DMS53 treated with DMSO at 0.1 percent for 48 hours (cell line): Measurements from ENCODE around the gene KCNH5.

Experiments used
- DNase-seq: peaks from one replicate; lab custom pipeline; 2025; ENCODE audit not compliant: unreplicated experiment; lab: John Stamatoyannopoulos, UW

Gene KCNH5, protein sequence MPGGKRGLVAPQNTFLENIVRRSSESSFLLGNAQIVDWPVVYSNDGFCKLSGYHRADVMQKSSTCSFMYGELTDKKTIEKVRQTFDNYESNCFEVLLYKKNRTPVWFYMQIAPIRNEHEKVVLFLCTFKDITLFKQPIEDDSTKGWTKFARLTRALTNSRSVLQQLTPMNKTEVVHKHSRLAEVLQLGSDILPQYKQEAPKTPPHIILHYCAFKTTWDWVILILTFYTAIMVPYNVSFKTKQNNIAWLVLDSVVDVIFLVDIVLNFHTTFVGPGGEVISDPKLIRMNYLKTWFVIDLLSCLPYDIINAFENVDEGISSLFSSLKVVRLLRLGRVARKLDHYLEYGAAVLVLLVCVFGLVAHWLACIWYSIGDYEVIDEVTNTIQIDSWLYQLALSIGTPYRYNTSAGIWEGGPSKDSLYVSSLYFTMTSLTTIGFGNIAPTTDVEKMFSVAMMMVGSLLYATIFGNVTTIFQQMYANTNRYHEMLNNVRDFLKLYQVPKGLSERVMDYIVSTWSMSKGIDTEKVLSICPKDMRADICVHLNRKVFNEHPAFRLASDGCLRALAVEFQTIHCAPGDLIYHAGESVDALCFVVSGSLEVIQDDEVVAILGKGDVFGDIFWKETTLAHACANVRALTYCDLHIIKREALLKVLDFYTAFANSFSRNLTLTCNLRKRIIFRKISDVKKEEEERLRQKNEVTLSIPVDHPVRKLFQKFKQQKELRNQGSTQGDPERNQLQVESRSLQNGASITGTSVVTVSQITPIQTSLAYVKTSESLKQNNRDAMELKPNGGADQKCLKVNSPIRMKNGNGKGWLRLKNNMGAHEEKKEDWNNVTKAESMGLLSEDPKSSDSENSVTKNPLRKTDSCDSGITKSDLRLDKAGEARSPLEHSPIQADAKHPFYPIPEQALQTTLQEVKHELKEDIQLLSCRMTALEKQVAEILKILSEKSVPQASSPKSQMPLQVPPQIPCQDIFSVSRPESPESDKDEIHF

DNA sequence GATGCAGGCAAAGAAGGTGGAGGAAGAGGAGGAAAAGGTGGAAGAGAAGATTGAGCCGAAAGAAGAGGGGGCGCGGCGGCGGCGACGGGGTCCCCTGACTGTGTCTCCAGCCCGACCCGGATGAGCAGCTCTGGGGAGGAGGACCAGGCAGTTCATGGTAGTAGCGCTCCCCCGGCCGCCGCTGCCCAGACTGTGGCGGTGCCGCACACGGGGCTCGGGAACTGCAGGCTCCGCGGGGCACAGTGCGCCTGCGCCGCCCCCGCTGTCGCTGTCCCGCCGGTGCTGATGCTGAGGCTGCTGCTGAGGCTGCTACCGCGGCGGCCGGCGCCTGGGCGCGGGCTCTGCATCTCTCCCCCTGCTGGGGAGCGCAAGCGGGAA, at the start of gene KCNH5:
Gene KCNH5, minus strand, starts transcription at position 225 of the 378 bp plus-strand sequence. CDS start 272 bp downstream, outside the sequence.
- DNase-seq: peak; percentile 50

DNA sequence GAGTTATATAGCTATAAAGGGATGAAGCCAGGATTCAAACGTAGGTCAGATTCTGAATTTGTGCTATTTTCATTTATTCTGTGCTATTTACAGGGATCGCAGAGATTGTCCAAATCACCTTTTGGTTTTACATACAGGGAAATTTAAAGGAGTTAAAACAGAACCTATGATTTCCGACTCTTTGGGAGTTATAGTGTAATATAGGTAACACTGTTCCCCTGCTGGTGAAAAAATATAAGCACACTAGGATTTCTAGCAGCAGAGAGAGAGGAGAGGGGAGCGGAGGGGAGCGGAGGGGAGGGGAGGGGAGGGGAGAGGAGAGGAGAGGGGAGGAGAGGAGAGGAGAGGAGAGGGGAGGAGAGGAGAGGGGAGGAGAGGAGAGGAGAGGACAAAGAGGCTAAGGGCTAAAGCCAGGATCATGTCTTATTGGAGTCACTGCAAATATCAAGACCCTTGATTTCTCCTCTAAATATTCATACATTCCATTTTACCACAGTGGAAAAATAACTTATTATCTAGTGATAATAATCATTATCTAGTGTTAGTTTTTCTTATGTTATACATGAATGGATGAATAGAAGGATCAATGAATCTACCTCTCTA, 46.2 kb upstream of the KCNH5 start:
- DNase-seq: no peak

- no peak for DNase-seq
Observed at GRCh38 chr14:63088865-63089264, 43.6 kb upstream of the KCNH5 start.

GRCh38 chr14:63078569-63078968, 33.3 kb upstream of the KCNH5 start:
- DNase-seq: no peak

GRCh38 chr14:63076488-63076887, 31.2 kb upstream of the KCNH5 start:
- no peak for DNase-seq

DNA sequence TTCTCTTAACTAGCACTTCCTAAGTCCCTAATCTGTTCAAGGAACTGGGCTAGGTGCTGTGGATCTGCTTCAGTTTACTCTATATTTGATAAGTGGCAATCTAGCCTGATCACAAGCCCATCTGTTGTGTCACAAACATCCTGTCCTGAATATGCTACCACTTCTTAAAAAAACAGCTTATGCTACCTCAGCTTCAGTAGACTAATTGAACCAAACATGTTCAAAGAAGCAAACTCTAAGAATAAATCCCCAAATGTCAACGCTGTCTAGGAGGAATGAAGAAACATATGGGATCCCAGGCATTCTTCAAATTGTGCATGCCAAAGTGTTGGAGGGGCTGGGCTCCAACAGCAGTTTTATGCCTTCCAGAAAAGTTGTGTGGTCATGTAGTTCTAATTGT, 10.4 kb upstream of the KCNH5 start:
- no peak for DNase-seq

- no peak for DNase-seq
Observed at GRCh38 chr14:63051992-63052391, 6.7 kb upstream of the KCNH5 start.

DNA sequence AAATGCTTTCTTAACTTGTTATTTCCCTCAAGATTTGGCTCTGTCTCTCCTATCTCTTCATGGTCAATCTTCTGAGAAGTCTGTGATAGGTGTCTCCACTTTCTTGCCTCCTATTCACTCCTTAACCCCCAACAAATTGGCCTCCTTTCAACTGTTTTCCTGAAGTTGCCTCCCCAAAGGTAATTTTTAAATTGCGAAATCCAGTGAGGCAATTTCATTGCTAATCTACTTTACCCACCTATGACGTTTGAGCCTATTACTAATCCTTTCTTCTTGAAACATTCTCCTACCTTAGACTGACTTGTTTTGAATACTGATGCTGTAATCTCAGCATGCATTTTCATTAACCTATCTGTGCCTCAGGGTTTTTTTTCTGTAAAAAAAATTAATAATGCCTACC, 6.0 kb upstream of the KCNH5 start:
- DNase-seq: no peak

GRCh38 chr14:63050694-63051093, 5.4 kb upstream of the KCNH5 start:
- DNase-seq: no peak

DNA sequence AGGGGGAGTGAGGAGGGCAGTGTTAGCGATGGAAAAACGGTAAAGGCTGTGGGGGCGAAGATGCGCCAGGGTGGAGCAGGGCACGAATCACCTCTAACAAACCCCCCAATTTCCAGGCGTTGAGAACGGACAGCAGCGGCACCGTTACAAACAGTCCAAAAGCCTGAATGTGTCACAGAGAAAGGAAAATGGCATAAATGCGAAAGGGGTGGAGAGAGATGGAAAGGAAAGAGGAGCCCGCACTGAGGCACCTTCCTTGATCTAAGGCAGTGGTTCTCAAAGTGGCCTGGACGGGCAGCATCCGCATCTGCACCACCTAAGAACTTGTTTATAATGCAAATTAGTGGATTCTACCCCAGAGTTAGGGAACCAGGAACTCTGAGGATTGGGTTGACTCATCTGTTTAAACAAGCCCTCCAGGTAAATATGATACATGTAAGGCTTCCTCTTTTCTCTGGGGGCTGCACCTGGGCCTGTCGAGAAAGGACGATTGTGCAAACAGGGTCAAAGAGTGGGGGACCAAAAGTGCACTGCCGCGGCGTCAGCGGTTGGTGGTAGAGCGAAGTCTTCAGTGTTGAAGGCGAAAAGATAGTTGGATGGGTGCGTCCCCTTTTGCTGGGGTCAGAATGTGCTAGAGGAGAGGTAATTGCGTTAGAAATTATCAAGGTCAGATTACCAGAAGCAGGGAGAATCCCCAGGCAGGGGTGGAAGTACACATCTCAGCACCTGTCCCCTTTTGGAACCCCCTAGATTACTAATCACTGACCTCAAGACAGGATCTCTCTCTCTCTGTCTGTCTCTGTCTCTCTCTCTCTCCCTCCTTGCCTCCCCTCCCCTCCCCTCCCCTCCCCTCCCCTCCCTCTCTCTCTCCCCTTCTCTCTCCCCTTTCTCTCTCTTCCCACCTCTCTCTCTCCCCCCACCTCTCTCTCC, 1.3 kb upstream of the KCNH5 start:
- peak; percentile 68 for DNase-seq

DNA sequence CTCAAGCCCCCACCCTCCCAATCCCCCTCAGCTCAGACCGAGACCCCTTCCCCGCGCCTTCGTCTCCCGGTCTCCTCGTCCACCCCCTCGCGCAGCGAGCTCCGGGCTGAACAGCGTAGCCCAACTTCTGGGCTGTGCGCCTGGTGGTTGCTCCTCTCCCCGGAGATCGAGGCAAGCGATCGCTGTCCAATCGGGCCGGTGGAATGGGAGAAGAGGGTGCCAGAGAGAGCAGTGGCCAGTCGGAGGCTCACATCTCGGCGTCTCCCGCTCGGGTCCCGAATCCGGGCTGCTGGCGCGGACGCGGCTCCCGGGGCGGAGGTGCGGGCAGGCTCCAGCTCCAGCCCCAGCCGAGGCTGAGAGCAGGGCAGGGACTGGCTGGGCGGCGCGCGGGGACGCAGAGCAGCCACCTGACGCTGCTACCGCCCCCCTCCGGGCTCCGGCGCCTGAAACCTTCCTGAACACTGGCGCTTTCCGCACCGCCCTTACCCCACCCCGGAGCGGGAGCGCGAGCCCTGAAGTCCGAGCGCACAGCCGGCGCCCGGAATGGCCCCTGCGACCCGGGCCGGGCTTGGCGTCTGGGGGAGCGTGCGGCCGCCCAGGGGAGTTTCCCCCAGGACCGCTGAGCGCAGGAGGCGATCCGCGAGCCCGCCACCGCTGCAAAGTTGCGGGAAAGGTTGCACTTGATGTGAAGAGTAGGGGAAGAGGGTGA, 508 bp upstream of the KCNH5 start:
- DNase-seq: peak; percentile 52

GRCh38 chr14:63039866-63040265, 5.4 kb downstream of the KCNH5 start:
- DNase-seq: peak; percentile 17

DNA sequence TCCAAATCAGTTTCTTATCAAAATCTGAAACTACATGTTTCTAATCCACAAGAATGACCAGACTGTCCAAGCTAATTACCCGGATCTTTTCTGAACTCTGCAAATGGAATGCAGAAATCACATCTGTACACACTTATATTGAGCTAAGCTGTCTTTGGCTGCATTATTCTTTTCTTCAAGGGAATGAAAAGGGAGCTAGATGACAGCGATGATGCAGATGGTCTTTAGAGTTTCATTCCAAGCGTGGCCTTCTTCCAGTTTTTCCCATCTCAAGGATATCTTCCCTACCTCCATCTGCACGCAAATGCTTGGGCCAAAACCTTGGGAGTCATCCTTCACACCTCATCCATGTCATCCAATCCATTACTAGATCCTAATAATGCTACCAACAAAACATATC, 12.6 kb downstream of the KCNH5 start:
- DNase-seq: no peak

DNA sequence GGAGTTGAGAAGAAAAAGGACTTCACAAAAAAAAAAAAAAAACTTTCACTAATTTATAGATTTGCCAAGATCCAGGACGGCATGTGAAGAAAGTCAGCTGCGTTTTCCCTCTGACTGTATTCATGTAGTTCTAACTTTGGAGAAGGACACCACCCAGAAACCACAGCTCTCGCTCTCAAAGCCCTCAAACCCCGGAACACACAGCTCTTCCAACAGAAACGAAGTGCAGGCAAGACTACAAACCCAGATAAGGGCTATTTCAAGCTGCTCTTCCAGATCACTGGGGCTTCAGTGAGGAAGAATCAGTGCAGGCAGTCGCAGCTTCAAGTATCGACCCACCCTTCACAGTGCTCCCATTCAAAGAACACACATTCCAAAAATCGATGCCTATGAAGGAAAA, 13.2 kb downstream of the KCNH5 start:
- no peak for DNase-seq

- DNase-seq: no peak
Observed at GRCh38 chr14:63030113-63030512, 15.1 kb downstream of the KCNH5 start.

- DNase-seq: peak; percentile 18
Observed at GRCh38 chr14:63027719-63028118, 17.5 kb downstream of the KCNH5 start.

DNA sequence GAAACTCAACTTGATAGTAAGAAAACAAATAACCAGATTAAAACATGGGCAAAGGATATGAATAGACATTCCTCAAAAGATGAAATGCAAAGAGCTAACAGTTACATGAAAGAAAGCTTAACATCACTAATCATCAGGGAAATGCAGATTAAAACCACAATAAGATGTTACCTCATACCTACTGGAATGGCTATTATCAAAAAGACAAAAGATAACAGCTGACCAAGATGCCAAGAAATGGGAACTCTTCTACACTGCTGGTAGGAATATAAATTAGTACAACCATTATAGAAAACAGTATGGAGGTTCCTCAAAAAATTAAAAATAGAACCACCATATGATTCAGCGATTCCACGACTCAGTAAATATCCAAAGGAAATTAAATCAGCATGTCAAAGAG, 18.8 kb downstream of the KCNH5 start:
- DNase-seq: no peak

- DNase-seq: no peak
Observed at GRCh38 chr14:63014621-63015020, 30.6 kb downstream of the KCNH5 start.

- no peak for DNase-seq
Observed at GRCh38 chr14:63012171-63012570, 33.1 kb downstream of the KCNH5 start.

DNA sequence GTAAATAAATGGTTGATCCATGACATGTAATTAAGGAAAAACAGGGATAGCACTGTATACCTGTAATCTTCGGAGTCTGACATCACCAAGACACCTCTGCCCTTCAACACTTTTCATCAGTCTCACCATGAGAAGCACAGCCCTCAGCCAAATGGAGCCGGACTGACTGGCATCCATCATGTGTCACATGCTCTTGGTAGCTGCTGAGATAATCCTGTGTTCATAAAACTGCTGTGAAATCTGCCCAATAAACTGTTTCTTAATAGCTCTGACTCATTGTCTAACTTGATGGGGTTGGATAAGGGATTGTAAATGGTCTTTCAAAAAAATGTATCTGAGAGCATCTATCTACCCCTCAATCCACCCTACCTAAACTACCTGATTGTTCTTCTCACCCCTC, 33.6 kb downstream of the KCNH5 start:
- no peak for DNase-seq
